ENCODE data around the gene NAV3. TPM values are rescaled to one million over a fixed set of nuclear protein-coding genes. Genes with fewer than 3 reads are reported as not detected.

The NAV3 gene
- total and polyA plus RNA-seq, 2 experiments from 2014 or later, result 4.0 to 12.0 TPM

DNA sequence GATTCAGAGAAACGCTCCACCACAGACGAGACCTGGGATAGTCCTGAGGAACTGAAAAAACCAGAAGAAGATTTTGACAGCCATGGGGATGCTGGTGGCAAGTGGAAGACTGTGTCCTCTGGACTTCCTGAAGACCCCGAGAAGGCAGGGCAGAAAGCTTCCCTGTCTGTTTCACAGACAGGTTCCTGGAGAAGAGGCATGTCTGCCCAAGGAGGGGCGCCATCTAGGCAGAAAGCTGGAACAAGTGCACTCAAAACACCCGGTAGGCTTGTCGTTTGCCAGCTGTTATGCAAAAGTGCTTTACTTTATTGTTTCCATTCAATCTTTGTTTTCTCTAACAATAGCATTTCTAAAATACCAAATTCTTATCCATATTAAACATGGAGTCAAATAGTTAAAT, 287.3 kb downstream of the NAV3 start (continued):
- TF ChIP-seq, protein P1, sequence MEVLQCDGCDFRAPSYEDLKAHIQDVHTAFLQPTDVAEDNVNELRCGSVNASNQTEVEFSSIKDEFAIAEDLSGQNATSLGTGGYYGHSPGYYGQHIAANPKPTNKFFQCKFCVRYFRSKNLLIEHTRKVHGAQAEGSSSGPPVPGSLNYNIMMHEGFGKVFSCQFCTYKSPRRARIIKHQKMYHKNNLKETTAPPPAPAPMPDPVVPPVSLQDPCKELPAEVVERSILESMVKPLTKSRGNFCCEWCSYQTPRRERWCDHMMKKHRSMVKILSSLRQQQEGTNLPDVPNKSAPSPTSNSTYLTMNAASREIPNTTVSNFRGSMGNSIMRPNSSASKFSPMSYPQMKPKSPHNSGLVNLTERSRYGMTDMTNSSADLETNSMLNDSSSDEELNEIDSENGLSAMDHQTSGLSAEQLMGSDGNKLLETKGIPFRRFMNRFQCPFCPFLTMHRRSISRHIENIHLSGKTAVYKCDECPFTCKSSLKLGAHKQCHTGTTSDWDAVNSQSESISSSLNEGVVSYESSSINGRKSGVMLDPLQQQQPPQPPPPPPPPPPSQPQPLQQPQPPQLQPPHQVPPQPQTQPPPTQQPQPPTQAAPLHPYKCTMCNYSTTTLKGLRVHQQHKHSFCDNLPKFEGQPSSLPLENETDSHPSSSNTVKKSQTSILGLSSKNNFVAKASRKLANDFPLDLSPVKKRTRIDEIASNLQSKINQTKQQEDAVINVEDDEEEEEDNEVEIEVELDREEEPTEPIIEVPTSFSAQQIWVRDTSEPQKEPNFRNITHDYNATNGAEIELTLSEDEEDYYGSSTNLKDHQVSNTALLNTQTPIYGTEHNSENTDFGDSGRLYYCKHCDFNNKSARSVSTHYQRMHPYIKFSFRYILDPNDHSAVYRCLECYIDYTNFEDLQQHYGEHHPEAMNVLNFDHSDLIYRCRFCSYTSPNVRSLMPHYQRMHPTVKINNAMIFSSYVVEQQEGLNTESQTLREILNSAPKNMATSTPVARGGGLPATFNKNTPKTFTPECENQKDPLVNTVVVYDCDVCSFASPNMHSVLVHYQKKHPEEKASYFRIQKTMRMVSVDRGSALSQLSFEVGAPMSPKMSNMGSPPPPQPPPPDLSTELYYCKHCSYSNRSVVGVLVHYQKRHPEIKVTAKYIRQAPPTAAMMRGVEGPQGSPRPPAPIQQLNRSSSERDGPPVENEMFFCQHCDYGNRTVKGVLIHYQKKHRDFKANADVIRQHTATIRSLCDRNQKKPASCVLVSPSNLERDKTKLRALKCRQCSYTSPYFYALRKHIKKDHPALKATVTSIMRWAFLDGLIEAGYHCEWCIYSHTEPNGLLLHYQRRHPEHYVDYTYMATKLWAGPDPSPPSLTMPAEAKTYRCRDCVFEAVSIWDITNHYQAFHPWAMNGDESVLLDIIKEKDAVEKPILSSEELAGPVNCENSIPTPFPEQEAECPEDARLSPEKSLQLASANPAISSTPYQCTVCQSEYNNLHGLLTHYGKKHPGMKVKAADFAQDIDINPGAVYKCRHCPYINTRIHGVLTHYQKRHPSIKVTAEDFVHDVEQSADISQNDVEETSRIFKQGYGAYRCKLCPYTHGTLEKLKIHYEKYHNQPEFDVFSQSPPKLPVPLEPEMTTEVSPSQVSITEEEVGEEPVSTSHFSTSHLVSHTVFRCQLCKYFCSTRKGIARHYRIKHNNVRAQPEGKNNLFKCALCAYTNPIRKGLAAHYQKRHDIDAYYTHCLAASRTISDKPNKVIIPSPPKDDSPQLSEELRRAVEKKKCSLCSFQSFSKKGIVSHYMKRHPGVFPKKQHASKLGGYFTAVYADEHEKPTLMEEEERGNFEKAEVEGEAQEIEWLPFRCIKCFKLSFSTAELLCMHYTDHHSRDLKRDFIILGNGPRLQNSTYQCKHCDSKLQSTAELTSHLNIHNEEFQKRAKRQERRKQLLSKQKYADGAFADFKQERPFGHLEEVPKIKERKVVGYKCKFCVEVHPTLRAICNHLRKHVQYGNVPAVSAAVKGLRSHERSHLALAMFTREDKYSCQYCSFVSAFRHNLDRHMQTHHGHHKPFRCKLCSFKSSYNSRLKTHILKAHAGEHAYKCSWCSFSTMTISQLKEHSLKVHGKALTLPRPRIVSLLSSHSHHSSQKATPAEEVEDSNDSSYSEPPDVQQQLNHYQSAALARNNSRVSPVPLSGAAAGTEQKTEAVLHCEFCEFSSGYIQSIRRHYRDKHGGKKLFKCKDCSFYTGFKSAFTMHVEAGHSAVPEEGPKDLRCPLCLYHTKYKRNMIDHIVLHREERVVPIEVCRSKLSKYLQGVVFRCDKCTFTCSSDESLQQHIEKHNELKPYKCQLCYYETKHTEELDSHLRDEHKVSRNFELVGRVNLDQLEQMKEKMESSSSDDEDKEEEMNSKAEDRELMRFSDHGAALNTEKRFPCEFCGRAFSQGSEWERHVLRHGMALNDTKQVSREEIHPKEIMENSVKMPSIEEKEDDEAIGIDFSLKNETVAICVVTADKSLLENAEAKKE (CRISPR knock-in tag; IDR thresholded peaks at IDR 0.05), result peak; percentile 18; the same call in 1 of the 2 replicates
- TF ChIP-seq STAT1 (IDR thresholded peaks at IDR 0.05; ENCODE audit: unreplicated experiment), result no peak

DNA sequence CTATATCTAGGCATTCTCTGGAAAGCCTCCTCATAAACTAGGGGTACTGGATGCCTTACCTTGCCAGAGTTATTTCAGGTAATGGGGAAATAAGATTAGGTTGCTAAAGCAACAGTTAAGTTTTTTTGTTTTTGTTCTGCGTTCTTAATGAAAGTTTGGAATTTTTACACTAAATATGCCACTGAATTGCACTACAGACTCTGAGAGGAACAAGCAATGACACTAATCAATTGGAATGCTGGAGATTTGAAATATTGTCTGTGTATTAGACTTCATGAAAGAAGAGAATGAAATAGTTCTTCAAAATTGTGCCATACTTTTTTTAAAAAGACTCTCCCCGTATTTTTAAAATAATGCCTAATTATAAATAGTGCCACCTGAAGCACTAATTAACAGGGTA, 287.8 kb downstream of the NAV3 start:
- no peaks in the 10 kb centered on the region for H4K20me1 ChIP-seq (replicated peaks; ENCODE audit: insufficient read depth)
- no peak overlapping the region for H3K27ac Mint-ChIP-seq
- no peaks in the 10 kb centered on the region for H3K79me2 ChIP-seq (replicated peaks; ENCODE audit: insufficient read depth)
- peaks cover 10% of the 10 kb centered on the region for H3K9me3 Mint-ChIP-seq
- H3K36me3 ChIP-seq (ENCODE audit: insufficient read depth), result 0 out of 2 replicates have a peak, but pooled peaks cover 6% of the 10 kb centered on the region
- no peak for ATAC-seq
- no peaks in the 10 kb centered on the region for H3F3A ChIP-seq (replicated peaks; ENCODE audit: low read depth)
- no peak for DNase-seq (ENCODE audit: low spot score)
- H3K9me2 ChIP-seq (ENCODE audit: insufficient read depth), result 0 out of 2 replicates have a peak, but pooled peaks cover 5% of the 10 kb centered on the region
- H2AFZ ChIP-seq, result no peak overlapping the region
- no peak overlapping the region for H3K4me3 ChIP-seq
- H3K27me3 ChIP-seq (ENCODE audit: insufficient read depth), result no peaks in the 10 kb centered on the region
- no peak overlapping the region for H3K4me3 Mint-ChIP-seq
- H3K4me2 ChIP-seq, result no peak overlapping the region
- H3K36me3 Mint-ChIP-seq (ENCODE audit: low read depth), result peaks cover 7% of the 10 kb centered on the region
- H3K4me1 Mint-ChIP-seq, result peaks cover 5% of the 10 kb centered on the region; the same call in 2 of the 3 replicates
- no peak overlapping the region for H3K27ac ChIP-seq (ENCODE audit: low read depth)
- H3K27me3 Mint-ChIP-seq (ENCODE audit: insufficient read depth, low read depth, poor library complexity), result no peaks in the 10 kb centered on the region
- TF ChIP-seq STAT1 (IDR thresholded peaks at IDR 0.05; ENCODE audit: unreplicated experiment) (no peak), JUNB (IDR thresholded peaks at IDR 0.05; ENCODE audit: unreplicated experiment) (no peak), NANOG (IDR thresholded peaks at IDR 0.05; ENCODE audit: borderline replicate concordance) (no peak)
- TF ChIP-seq, protein P2, sequence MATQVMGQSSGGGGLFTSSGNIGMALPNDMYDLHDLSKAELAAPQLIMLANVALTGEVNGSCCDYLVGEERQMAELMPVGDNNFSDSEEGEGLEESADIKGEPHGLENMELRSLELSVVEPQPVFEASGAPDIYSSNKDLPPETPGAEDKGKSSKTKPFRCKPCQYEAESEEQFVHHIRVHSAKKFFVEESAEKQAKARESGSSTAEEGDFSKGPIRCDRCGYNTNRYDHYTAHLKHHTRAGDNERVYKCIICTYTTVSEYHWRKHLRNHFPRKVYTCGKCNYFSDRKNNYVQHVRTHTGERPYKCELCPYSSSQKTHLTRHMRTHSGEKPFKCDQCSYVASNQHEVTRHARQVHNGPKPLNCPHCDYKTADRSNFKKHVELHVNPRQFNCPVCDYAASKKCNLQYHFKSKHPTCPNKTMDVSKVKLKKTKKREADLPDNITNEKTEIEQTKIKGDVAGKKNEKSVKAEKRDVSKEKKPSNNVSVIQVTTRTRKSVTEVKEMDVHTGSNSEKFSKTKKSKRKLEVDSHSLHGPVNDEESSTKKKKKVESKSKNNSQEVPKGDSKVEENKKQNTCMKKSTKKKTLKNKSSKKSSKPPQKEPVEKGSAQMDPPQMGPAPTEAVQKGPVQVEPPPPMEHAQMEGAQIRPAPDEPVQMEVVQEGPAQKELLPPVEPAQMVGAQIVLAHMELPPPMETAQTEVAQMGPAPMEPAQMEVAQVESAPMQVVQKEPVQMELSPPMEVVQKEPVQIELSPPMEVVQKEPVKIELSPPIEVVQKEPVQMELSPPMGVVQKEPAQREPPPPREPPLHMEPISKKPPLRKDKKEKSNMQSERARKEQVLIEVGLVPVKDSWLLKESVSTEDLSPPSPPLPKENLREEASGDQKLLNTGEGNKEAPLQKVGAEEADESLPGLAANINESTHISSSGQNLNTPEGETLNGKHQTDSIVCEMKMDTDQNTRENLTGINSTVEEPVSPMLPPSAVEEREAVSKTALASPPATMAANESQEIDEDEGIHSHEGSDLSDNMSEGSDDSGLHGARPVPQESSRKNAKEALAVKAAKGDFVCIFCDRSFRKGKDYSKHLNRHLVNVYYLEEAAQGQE (IDR thresholded peaks at IDR 0.05; ENCODE audit: unreplicated experiment), result no peak
- H3K4me1 ChIP-seq (ENCODE audit: insufficient read depth), result no peaks in the 10 kb centered on the region
